AG04450 (cell line): ENCODE results near the gene CPOX. TPM values are rescaled to one million over a fixed set of nuclear protein-coding genes. Genes with fewer than 3 reads are reported as not detected.

Source experiments
- CTCF ChIA-PET: fragments of 300-600, 350-600 bp; formaldehyde crosslinking; extraction: SDS; loops from one replicate; lab custom pipeline; 2022; ENCODE audit warnings: antibody characterized with exemption, inconsistent platforms; lab: Charles Lee
- POLR2A ChIA-PET: fragments of 350-600 bp; formaldehyde crosslinking; extraction: SDS; loops from one replicate; lab custom pipeline; 2021; ENCODE audit warnings: antibody characterized with exemption, inconsistent platforms; lab: Yijun Ruan, JAX
- DNase-seq: peaks from one replicate; pipeline ENCODE4 v3.0.0-alpha.2; 2011; ENCODE audit warnings: low read depth, low spot score
- H3K27ac ChIP-seq: one replicate; pipeline ENCODE4 v1.5.1; 2012; ENCODE audit warnings: low read depth, low read length, control low read depth
- H3K27me3 ChIP-seq: one replicate; pipeline ENCODE4 v1.6.0; 2012; ENCODE audit warnings: low read length; ENCODE audit not compliant: control insufficient read depth, insufficient read depth
- H3K4me3 ChIP-seq: 2 replicates; pipeline ENCODE4 v1.5.1; 2011; ENCODE audit warnings: mild to moderate bottlenecking, low read depth, low read length, control low read depth
- H3K9me3 ChIP-seq: 2 replicates; pipeline ENCODE4 v1.5.1; 2012; ENCODE audit warnings: low read length; ENCODE audit not compliant: control insufficient read depth, insufficient read depth
- polyA plus RNA-seq: library from polyadenylated mRNA; depleted of rRNA; stranded (reverse); fragments of >200 nt; gene quantifications from 2 replicates; pipeline ENCODE4 v1.2.3, GENCODE V29; 2011
- TF ChIP-seq, protein P1 (sequence below): IDR thresholded peaks from 2 replicates; pipeline ENCODE4 v1.5.1; 2011; ENCODE audit warnings: low read depth, low read length, control low read depth, inconsistent platforms

Gene CPOX
- polyA plus RNA-seq, 1 experiment: 19.6 TPM

DNA sequence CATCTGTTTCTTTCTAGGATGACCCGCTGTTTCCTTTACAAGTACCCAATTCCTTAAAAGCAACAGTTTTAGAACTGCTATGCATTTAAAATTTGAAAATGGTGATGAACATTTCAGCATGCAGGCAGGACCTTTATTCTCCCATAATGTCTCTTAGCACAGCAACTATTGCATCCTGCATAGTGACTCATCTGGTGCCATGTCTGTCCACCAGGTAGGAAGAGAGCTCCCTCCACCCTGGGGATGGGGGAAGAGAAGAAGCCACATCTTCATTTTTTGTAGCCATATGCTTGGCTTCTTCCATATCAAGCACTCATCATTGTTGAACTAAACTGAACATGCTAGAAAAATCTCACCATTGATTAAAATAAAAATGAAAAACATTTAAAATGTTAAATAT lies 51.7 kb downstream of the CPOX start:
- ChIA-PET POLR2A (no interaction called here), CTCF (no interaction called here)
- Histone ChIP-seq H3K4me3 (no peak overlapping the region), H3K9me3 (peaks cover 4% of the 10 kb centered on the region; the same call in 1 of the 2 replicates), H3K27ac (no peak overlapping the region), H3K27me3 (no peaks in the 10 kb centered on the region)
- TF ChIP-seq, protein P1, sequence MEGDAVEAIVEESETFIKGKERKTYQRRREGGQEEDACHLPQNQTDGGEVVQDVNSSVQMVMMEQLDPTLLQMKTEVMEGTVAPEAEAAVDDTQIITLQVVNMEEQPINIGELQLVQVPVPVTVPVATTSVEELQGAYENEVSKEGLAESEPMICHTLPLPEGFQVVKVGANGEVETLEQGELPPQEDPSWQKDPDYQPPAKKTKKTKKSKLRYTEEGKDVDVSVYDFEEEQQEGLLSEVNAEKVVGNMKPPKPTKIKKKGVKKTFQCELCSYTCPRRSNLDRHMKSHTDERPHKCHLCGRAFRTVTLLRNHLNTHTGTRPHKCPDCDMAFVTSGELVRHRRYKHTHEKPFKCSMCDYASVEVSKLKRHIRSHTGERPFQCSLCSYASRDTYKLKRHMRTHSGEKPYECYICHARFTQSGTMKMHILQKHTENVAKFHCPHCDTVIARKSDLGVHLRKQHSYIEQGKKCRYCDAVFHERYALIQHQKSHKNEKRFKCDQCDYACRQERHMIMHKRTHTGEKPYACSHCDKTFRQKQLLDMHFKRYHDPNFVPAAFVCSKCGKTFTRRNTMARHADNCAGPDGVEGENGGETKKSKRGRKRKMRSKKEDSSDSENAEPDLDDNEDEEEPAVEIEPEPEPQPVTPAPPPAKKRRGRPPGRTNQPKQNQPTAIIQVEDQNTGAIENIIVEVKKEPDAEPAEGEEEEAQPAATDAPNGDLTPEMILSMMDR: no peak
- no peak for DNase-seq

DNA sequence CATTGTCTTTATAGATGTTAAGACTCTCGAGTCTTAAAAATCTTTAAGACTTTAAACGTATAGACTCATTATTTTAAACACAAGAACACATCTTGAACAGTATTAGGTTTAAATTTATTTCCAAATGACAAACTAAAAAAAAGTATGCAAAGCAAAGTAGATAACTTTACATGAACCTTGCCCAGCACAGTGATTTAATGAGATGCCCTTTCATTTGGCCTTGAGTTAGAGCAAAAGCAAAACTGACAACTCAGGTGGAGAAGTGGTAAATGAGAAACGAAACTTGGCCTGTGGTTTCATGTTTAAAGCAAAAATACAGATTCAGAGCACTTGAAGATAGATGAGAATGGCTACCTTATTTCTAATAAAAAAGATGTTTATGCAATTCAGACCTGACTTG lies 53.1 kb downstream of the CPOX start:
- Histone ChIP-seq H3K4me3 (no peak overlapping the region), H3K27me3 (no peaks in the 10 kb centered on the region), H3K27ac (no peak overlapping the region), H3K9me3 (peaks cover 4% of the 10 kb centered on the region; the same call in 1 of the 2 replicates)
- POLR2A ChIA-PET: no interaction called here
- DNase-seq: no peak
- TF ChIP-seq, protein P1: no peak
- CTCF ChIA-PET: interaction anchor here (0.6 kb wide), 1 partner anchor 483 kb away, joined by 4 read pairs; no protein-coding TSS in a partner anchor

DNA sequence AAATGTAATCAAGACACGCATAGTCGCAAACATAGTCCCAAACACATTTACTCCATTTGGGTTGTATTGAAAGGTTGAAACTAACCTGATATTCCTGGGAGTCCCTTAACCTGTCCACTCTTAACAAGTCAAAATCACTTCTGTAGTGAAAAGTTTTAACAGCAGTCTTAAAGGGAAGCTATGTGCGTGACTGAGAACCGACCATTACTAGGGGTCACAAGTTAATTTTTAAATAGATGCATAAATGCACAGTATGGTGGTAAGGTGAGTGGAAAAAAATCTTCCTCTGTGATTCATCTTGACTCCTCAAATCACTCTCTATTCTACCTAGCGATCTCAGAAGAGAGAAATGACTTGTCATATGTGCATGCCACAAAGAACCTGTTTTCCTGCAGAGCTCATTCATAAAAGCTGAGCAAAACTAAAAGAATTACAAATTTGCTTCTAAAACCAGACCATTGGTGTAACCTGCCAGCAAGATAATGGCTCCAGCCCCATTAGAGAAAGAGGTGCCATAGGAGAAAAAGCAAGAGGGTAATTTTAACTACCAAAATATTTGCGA lies 56.9 kb downstream of the CPOX start:
- POLR2A ChIA-PET: no interaction called here
- CTCF ChIA-PET: interaction anchor here (1.1 to 1.3 kb wide), 2 partner anchors 12 to 206 kb away, joined by 3 read pairs; no protein-coding TSS in a partner anchor
- DNase-seq: no peak
- no peak overlapping the region for H3K4me3 ChIP-seq
- H3K27ac ChIP-seq: no peak overlapping the region
- H3K27me3 ChIP-seq: peaks cover 6% of the 10 kb centered on the region
- H3K9me3 ChIP-seq: peaks cover 4% of the 10 kb centered on the region; the same call in 1 of the 2 replicates
- TF ChIP-seq, protein P1: no peak

DNA sequence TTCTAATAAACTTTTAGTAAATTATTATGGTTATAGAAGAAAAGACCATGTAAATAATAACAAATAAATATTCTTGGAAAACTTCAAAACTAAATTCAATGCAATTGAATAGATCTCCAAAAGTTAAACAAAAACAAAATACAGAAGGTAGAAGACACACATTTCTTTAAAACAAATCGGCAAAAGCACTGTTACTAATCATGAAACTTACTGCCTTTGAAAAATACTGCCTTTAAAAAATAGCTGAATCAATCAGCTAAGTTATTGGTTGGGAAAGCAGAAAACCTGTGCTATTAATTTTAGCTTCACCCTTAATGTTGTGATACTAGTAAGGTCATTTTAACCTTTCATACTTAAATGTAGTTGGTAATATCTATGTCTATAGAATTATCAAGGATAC lies 58.7 kb downstream of the CPOX start:
- ChIA-PET POLR2A (no interaction called here), CTCF (no interaction called here)
- TF ChIP-seq, protein P1: no peak
- Histone ChIP-seq H3K9me3 (peaks cover 4% of the 10 kb centered on the region; the same call in 1 of the 2 replicates), H3K27ac (no peak overlapping the region), H3K27me3 (peaks cover 6% of the 10 kb centered on the region), H3K4me3 (no peak overlapping the region)
- DNase-seq: no peak

DNA sequence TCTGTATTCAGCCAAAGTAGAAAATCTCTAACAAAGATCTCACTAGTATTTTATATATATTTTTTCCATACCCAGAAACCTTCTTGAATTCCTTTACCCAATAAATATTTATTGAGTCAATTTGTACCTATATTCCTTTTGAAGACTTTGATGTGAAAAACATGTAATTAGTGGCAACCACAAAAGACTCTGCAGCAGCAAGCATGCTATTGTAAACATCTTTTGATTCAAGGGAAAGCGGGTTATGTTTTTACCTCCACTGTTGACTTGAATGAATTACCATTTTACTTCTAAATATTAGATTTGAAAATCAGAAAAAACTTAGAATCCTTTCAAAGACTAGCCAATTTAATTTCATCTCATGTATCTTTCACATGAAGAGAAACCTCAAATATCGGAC lies 59.2 kb downstream of the CPOX start:
- Histone ChIP-seq H3K9me3 (peaks cover 4% of the 10 kb centered on the region; the same call in 1 of the 2 replicates), H3K27me3 (peaks cover 6% of the 10 kb centered on the region), H3K4me3 (no peak overlapping the region), H3K27ac (no peak overlapping the region)
- DNase-seq: no peak
- POLR2A ChIA-PET: no interaction called here
- TF ChIP-seq, protein P1: no peak
- CTCF ChIA-PET: no interaction called here
